GM11168 (cell line): ENCODE measurements around the gene USP31.
"Not testable (repeated sequence)": the region's sequence is repeated elsewhere in the genome, so short reads cannot be mapped to it uniquely, and the experiment has no call there.

ENCODE experiments used
- in situ Hi-C: fragments of 300-500 bp; cut with MboI; formaldehyde crosslinking; loops from one replicate; pipeline ENCODE4 v1.12.0; 2022; ENCODE audit warnings: low sequenced_read_pairs; ENCODE audit not compliant: unreplicated experiment

The USP31 gene

DNA sequence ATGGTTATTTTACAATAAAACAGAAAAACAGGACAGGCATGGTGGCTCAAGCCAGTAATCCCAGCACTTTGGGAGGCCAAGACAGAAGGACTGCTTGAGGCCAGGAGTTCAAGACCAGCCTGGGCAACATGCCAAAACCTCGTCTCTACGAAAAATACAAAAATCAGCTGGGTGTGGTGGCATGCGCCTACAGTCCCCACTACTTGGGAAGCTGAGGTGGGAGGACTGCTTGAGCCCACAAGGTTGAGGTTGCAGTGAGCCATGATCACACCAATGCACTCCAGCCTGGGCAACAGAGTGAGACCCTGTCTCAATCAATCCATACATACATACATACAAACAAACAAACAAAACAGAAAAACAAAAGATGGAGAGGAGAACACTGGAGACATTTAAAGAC, 45.6 kb downstream of the USP31 start:
- in situ Hi-C loops, result no loop called here

DNA sequence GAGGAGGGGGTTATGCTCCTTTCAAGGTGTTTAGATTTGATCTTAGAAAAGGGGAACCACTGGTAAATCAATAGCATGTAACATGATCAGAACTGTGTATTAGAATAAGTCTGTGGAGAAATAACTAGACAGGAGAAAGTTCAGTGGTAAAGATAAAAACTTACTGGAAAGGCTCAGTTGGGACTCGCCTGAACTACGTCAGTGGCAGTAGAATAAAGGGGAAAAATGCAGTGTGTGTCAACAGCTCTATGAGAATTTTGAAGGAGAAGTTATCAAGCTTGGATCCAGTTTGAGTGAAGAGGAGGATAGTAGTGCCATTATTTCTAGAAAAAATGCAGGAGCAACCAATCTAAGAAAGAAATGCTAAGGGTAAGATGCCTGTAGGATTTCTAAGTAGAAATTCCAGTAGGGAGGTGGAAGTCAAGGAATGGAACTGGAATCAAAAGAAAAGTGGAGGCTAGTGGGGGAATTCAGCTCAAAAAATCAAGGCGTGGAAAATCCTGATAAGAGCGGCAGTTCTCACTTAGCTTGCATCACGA, 48.2 kb downstream of the USP31 start:
- in situ Hi-C loops, result no loop called here

DNA sequence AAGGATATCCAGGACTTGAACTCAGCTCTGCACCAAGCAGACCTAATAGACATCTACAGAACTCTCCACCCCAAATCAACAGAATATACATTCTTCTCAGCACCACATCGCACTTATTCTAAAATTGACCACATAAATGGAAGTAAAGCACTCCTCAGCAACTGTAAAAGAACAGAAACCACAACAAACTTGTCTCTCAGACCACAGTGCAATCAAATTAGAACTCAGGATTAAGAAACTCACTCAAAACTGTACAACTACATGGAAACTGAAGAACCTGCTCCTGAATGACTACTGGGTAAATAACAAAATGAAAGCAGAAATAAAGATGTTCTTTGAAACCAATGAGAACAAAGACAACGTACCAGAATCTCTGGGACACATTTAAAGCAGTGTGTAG, 52.8 kb downstream of the USP31 start:
- in situ Hi-C loops, result not testable (repeated sequence)

DNA sequence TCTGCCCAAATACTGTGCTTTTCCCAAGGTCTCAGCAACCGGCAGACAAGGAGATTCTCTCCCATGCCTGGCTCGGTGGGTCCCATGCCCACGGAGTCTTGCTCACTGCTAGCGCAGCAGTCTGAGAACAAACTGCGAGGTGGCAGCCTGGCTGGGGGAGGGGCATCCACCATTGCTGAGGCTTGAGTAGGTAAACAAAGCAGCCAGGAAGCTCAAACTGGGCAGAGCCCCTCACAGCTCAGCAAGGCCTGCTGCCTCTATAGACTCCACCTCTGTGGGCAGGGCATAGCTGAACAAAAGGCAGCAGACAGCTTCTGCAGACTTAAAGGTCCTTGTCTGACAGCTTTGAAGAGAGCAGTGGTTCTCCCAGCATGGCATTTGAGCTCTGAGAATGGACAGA, 55.1 kb downstream of the USP31 start:
- in situ Hi-C loops, result not testable (repeated sequence)

DNA sequence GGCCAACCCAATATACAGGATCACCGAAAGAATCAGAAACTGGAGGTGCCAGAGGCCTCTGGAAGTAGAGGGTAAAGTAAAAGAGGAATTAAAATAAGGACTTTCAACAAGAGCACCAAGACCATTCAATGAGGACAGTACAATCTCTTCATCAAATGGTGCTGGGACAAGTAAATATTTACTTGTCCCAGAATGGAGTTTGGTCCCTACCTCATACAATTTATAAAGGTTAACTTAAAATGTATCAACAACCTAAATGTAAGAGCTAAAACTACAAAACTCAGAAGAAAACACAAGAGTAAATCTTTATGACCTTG, 56.5 kb downstream of the USP31 start:
- in situ Hi-C loops, result no loop called here

DNA sequence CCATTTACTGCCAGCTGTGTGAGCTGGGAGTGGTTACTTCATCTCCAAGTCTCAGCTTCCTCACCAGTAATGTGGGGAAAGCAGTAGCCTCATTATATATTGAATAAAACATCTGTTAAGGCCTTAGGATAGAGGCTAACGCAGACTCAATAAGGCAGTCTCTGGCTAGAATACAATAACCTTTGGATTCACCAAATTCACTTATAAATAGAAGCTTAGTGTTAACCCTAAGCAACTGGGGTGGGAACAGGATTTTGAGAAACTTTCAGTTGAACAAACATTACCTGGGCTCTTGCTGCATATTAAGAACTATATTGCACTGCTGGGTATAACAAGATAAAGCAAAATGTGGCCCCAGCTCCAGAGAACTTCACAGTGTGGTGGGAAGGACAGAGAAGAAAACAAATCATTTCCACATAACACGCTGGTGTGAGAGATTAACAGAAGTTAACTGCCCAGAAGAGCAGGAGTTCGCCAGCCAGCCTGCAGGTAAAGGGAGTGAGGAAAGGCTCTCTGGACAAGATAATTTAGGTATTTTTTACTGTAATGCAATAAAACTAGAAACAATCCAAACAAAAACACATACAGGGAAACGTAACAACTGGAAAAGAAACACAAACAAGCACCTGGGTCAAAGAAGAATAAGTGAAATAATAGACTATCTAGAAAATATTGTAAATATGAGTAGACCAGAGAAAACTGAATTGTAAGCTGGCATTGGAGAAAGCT, 57.0 kb downstream of the USP31 start:
- in situ Hi-C loops, result no loop called here

DNA sequence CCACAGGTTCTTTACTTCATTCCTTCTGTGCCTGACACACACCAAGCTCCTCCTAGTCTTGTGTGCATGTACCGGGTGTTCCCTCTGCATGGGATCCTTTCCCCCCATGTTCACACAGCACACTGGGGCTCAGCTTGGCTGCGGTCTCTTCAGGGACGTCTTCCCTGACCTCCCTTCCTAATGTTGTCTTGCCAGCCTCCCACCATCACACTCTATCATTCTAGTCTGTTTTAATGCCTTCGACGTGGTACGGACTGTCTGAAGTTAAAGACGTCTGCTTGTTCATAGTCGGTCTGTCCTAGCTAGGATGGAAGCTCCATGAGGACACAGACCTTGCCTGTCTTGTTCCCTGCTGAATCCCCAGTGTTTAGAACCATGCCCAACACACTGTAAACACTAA, 60.1 kb downstream of the USP31 start:
- in situ Hi-C loops, result no loop called here

DNA sequence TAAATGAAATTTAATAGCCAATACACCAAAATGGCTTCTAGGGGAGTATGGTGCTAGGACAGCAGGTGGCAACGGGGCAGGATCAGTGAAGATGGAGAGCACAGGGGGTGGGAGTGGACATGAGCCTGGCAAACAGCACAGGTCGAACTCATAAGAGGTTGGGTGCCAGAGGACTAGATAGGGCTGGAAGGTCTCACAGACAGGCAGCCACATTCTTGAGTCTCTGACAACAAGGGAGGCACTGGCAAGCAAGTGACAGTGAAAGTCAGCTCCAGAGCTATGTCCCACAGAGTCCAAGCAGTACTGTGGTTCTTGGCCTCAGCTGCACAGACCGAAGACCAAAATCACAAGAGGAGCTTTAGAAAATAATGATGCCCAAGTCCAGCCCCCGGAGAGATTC, 61.2 kb downstream of the USP31 start:
- in situ Hi-C loops, result no loop called here

DNA sequence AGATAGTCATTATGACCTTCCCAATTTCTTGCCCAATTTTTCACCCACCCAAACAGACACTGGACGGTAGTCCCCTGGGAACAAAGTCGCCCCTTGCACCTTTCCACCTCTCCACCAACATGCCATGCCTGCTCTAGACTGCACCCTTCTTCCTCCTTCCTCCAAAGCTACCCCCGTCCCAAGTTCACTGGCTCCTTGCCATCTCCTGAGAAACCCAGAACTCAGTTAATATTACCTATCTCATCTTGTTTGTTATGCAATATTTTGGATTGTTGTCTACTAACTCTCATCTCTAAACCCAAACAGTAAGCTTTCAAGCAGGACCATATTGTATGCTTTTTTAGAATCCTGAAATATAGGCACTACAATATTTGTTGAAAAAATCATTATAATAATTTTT, 63.3 kb downstream of the USP31 start:
- in situ Hi-C loops, result no loop called here

DNA sequence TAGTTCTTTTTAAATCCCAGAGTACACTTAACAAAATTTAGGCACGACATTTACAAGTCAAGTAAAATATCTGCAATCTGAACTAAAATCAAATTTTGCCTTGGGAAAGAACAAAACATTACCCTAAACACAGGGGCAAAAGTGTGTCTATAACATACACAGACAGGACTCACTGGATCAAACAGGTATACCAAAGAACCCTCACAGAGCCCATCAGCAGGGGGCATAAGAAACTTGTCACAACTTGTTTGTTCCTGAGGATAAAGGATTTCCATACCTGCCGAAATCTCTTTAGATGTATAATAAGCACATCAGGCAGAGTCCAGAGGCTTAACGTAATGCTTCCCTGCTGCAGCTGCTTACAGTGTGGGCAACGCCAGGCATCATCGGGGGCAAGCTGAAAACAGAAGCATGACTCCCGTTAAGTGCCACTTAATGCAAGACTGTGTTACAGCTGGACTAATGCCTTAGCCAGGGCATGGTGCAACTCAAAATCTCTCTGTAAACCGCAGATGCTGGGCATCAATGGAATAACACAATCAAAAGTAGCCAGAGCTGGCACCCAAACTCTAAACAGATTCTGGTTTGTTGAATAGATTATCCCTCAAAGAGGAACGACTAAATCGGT, 67.0 kb downstream of the USP31 start:
- in situ Hi-C loops, result no loop called here

DNA sequence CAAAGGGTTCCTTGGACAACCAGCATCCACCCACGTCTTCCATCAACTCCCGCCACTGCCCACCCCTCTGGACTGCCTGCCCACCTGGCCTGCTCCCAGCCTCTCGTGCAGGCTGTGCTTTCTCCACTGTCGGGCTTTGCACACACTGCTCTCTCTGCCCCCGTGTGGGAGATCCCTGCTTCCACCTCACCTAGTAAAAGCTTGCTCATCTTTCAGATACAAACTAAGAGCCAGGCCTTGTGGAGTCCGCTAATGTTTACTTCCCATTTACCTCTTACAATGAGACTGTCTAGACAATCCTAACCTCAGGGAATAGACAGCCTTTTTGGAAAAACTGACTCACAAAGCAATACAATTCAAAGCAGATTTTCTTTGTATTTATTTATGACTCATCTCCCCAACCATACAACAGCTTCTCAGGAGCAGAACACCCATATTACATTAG, 67.6 kb downstream of the USP31 start:
- in situ Hi-C loops, result no loop called here

DNA sequence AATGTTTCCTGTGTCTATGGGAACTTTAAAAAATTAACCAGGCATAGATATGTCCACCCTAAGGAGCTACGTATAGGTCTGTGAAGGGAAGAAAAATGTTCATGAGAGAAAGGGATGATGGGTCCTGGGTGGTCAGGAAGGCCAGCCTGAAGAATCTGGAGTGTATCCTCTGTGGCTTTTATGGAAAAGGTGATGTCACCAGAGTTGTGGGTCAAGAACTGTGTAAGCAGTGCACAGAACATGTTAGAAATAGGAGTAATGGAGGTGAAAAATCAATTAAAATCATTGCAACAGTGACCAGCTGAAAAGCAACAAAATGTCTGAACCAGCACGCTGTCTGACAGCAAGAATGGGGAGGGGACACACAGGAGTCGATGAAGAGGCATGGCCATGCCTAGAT, 68.5 kb downstream of the USP31 start:
- in situ Hi-C loops, result no loop called here

DNA sequence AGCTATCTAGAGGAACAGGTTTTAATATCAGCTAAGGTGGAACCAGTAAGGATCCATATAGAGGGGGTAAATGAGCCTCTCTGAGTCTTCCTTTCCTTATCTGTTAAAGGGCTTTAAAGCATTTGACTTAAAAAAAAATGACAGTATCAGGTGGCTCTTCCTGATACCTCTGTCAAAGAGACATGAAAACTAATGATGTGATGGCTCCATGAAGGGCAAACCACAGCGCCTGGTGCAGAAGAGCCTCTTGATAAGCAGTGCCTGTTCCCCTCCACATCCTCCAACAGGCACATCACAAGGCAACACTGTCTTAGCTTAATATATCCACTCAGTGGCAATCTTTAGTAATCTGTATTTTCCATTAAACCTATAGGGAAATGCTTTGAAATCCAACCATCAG, 68.9 kb downstream of the USP31 start:
- in situ Hi-C loops, result no loop called here

DNA sequence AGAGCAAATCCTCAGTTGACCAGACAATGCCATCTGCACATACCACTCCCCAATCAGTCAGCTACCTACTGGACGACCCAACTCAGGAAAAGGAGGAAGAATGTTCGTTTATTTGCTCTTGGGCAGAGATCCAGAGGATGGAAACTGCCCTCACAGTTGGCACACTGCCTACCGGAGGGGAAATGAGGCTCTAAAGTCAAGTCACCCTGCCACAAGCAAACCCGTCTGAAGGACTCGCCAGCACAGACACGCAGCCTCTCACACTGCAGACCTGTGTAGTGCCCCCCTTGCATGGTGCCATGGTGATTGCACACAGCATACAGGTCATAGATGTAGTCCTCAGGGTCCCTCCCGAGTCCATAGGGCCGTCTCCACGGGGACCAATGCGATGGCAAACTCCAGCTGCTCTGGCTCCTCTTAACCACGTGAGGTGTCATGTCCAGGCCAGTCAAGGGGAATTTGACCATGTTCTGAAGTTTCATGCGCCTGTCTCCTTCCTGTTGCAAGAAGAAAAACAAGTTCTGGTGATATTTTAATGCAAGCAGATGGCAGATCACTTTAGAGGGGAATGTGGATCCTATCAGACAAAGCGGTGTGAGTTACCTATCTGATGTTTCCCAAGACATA, 69.5 kb downstream of the USP31 start:
- in situ Hi-C loops, result no loop called here

DNA sequence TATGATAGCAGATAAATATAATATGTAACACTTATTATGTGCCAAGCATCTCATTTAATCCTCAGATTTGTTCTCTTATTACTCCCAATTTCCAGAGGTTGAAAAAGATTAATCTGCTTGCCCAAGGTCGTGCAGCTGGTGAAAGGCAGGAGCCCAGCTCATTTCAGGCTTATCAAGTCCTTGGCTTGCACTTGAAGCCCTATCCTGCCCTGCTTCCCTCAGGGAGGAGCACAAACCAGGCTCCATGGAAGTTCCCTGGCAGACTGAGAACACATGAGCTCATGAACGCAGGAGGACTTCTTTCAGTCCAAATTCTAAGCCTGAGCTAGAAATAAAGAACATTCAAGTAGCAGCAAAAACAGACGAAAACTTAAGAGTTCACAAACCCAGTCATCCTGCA, 74.8 kb downstream of the USP31 start:
- in situ Hi-C loops, result no loop called here

DNA sequence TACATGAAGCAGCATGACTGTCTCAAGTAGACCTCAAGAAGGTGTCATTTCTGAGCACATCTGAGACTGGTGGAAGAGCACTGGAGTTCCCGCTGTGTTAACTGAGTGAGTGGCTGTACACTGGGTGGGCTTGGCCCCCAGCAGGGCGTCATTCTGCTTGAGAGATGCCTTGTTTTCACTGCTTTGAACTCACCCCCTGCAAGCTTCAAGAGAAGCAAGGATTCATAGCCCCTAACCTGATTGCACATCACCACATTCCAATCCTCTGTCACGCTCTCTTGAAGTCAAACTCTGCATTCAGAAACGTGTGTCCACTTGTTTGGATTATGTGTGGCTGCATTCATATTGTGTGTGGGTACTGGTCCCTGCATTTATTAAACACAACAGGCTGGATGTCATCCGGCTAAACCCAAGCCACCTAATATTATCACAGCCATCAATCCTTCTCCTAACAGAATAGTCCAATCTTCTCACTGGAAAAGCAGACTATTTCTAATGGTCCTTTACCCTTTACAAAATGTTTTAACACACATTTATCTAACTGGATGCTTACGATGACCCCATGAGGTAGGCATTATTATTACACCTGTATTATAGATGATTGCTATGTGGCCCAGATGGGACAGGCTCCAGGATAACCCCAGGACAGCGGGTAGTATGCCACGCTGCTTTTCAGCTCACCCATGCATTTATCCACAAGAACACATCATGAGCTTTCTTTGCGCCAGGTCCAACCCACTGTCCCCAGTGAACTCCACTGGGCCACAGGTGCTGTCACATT, 76.3 kb downstream of the USP31 start:
- in situ Hi-C loops, result no loop called here

DNA sequence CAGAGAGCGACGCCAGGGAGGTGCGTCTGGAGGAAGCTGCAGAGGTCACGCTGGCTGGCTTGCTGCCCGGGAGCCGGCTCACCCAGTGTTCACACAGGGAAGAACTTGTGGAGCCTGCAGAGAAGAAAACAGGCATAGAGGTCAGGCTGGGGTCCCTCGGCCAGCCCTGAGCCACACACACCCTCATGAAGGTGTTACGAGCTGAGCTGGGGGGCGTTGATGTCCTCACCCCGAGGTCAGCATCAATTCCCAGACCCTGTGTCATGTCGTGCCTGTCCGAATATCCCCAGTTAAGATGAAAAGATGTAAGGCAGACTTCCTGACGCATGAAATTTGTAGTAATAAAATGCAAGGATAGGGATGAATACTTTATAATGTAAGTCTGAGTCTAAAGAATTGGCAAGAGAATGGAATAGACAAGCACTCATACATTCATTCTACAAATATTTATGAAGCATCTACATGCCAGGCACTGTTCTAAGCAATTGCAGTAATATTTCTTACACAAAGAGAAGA, 77.1 kb downstream of the USP31 start:
- in situ Hi-C loops, result no loop called here

DNA sequence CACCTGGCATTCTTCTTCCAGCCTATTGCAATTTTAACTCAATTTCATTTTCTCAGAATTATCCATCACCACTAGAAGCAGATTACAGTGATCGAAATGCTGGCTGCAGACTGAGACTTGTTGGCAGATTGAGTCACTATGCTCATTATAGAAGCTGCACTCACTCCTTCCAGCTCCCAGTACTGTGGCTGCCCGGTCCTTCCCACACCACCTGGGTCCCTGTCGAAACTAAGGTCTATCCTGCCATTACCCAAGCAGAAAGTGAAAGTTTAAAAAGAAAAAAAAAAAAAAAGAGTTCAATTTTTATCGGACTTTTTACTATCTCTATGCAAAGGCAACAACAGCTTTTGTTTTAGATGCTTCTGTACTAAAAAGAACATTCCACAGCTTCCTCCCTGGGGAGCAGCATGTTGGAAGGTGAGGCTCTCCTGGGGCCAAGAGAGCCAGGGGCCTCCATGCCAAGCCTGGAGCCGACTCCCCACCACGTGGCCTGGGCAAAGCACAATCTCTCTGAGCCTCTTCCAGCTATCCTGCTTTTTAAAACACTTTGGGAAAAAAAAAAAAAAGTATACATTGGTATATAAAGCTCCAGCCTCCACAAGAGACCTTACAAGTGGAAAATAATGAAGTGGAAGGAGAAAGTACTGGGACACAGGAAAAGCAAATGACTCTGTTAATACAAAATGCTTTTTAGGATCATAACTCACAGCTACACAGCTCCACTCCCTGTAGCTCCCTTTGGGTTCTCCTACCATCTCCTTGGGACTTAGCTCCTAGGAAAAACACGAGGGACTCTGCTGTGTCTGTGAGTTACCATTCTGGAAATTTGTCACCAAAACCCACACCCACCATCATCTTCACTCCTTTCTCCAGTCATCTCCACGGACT, 77.8 kb downstream of the USP31 start:
- in situ Hi-C loops, result no loop called here

DNA sequence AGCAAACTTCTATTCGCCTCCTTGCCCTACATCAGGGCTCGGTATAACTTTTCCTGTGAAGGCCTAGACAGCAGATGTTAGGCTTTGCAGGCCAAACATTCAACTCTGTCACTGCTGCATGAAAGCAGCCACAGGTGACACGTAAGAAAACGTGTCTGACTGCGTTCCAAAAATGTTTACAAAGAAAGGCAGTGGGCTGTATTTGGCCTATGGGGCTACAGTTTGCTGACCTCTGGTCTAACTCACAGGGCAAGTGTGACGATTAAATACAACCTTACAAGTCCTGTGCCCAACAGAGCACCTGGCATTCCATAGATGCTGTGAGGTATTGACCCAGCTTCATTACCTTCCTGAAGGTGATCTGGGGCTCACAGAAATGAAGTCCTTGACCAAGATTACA, 79.4 kb downstream of the USP31 start:
- in situ Hi-C loops, result no loop called here
